Fibroblast of mammary gland (primary cell): ENCODE measurements around the gene SGTA.
A peak's percentile ranks its signal among the peaks of the same experiment; 100 is the strongest.

Experiments used
- DNase-seq: peaks from one replicate; pipeline ENCODE4 v3.0.0-alpha.2; 2010; ENCODE audit warnings: low read depth
- H3K4me3 ChIP-seq: 2 replicates; pipeline ENCODE4 v1.5.1; 2011; ENCODE audit warnings: low read depth, mild to moderate bottlenecking, low read length, moderate library complexity; ENCODE audit not compliant: control insufficient read depth
- CTCF ChIP-seq: conservative IDR thresholded peaks from 2 replicates; pipeline ENCODE4 v1.5.1; 2011; ENCODE audit warnings: low read depth, low read length, inconsistent platforms; ENCODE audit not compliant: control insufficient read depth, insufficient read depth

Gene SGTA

GRCh38 chr19:2787115-2787514 lies 4.0 kb upstream of the SGTA start:
- DNase-seq, result no peak
- no peak overlapping the region for H3K4me3 ChIP-seq
- no peak for TF ChIP-seq CTCF

GRCh38 chr19:2785244-2785997 lies 2.3 kb upstream of the SGTA start, which contains the start of gene THOP1:
THOP1 (plus strand) TSS chr19:2785503; CDS start chr19:2785663, 160 bp downstream.
- peak; percentile 99 for DNase-seq
- TF ChIP-seq CTCF, result no peak
- H3K4me3 ChIP-seq, result peak within 1 kb of the TSS; percentile 81

GRCh38 chr19:2783781-2784145 lies 690 bp upstream of the SGTA start:
- no peak for DNase-seq
- no peak overlapping the region for H3K4me3 ChIP-seq
- TF ChIP-seq CTCF, result no peak

GRCh38 chr19:2782329-2782935 lies 641 bp downstream of the SGTA start:
- DNase-seq, result no peak
- no peak for TF ChIP-seq CTCF
- H3K4me3 ChIP-seq, result peak overlapping the region; percentile 96

- no peak for TF ChIP-seq CTCF
- no peak overlapping the region for H3K4me3 ChIP-seq
- no peak for DNase-seq
Measured at GRCh38 chr19:2780284-2780683, 2.8 kb downstream of the SGTA start.

GRCh38 chr19:2779121-2779740 lies 3.8 kb downstream of the SGTA start:
- TF ChIP-seq CTCF, result no peak
- no peak overlapping the region for H3K4me3 ChIP-seq
- no peak for DNase-seq
